Gastrocnemius medialis (tissue), 4 donors: Measurements from ENCODE around the gene BCL2L1.

Experiments used
- CTCF ChIP-seq, 5 experiments: fragments of 450-650 bp in 3 of 5; fragments of 200-600 bp in 2 of 5; sonication (generic) in 2 of 5; IDR thresholded peaks in 4 of 5; conservative IDR thresholded peaks in 1 of 5; 1 replicate in 4 of 5; 2 replicates in 1 of 5; pipeline ENCODE4 v1.5.1; 2016 to 2019; ENCODE audit warnings: antibody characterized with exemption in 5 of 5, mild to moderate bottlenecking in 3 of 5, moderate library complexity in 3 of 5
- POLR2A ChIP-seq, 2 donors: fragments of 450-650 bp; IDR thresholded peaks; one replicate each; pipeline ENCODE4 v1.6.1; 2017; ENCODE audit warnings: antibody characterized with exemption in 2 of 2, mild to moderate bottlenecking in 2 of 2, moderate library complexity in 2 of 2

GRCh38 chr20:31637660-31638059 is 85.0 kb downstream of the BCL2L1 start, which contains the start of gene COX4I2:
- no peak for TF ChIP-seq CTCF (IDR thresholded peaks at IDR 0.05 in 4 of 5, conservative IDR thresholded peaks at IDR 0.05 in 1 of 5)
- TF ChIP-seq POLR2A (IDR thresholded peaks at IDR 0.05): peak in 1 of 2 donors; percentile 24
